ENCODE results near the gene CARS1. TPM values are rescaled to one million over a fixed set of nuclear protein-coding genes. Genes with fewer than 3 reads are reported as not detected.

Gene CARS1
- total RNA-seq, 1 donor from 2014 or later, result 59.2 TPM

- Mint-ChIP-seq H3K9me3 (no peaks in the 10 kb centered on the region), H3K27ac (ENCODE audit: unreplicated experiment) (no peak overlapping the region), H3K27me3 (ENCODE audit: low read depth) (peaks cover 6% of the 10 kb centered on the region), H3K36me3 (ENCODE audit: low read depth) (no peaks in the 10 kb centered on the region), H3K4me3 (no peak overlapping the region), H3K4me1 (no peaks in the 10 kb centered on the region)
- DNase-seq (ENCODE audit: low read depth, low spot score), result no peak
- no peak for TF ChIP-seq CTCF (conservative IDR thresholded peaks at IDR 0.05)
Observed at GRCh38 chr11:3083321-3083720, 26.1 kb upstream of the CARS1 start.

- DNase-seq (ENCODE audit: low read depth, low spot score), result no peak
- Mint-ChIP-seq H3K4me3 (no peak overlapping the region), H3K4me1 (no peaks in the 10 kb centered on the region), H3K36me3 (ENCODE audit: low read depth) (no peaks in the 10 kb centered on the region), H3K9me3 (no peaks in the 10 kb centered on the region), H3K27ac (ENCODE audit: unreplicated experiment) (no peak overlapping the region), H3K27me3 (ENCODE audit: low read depth) (peaks cover 6% of the 10 kb centered on the region)
- TF ChIP-seq CTCF (conservative IDR thresholded peaks at IDR 0.05), result no peak
Observed at GRCh38 chr11:3081386-3081751, 24.1 kb upstream of the CARS1 start.

GRCh38 chr11:3080733-3081385, 23.6 kb upstream of the CARS1 start:
- TF ChIP-seq CTCF (conservative IDR thresholded peaks at IDR 0.05), result no peak
- Mint-ChIP-seq H3K27ac (ENCODE audit: unreplicated experiment) (no peak overlapping the region), H3K4me3 (no peak overlapping the region), H3K27me3 (ENCODE audit: low read depth) (peaks cover 6% of the 10 kb centered on the region), H3K4me1 (no peaks in the 10 kb centered on the region), H3K9me3 (no peaks in the 10 kb centered on the region), H3K36me3 (ENCODE audit: low read depth) (no peaks in the 10 kb centered on the region)
- DNase-seq (ENCODE audit: low read depth, low spot score), result no peak

GRCh38 chr11:3080104-3080503, 22.9 kb upstream of the CARS1 start:
- no peak overlapping the region for H3K27ac Mint-ChIP-seq (ENCODE audit: unreplicated experiment)
- peaks cover 6% of the 10 kb centered on the region for H3K27me3 Mint-ChIP-seq (ENCODE audit: low read depth)
- H3K36me3 Mint-ChIP-seq (ENCODE audit: low read depth), result no peaks in the 10 kb centered on the region
- no peak for TF ChIP-seq CTCF (conservative IDR thresholded peaks at IDR 0.05)
- DNase-seq (ENCODE audit: low read depth, low spot score), result no peak
- no peaks in the 10 kb centered on the region for H3K4me1 Mint-ChIP-seq
- no peak overlapping the region for H3K4me3 Mint-ChIP-seq
- no peaks in the 10 kb centered on the region for H3K9me3 Mint-ChIP-seq

GRCh38 chr11:3077846-3078440, 20.7 kb upstream of the CARS1 start:
- Mint-ChIP-seq H3K27me3 (ENCODE audit: low read depth) (peaks cover 6% of the 10 kb centered on the region), H3K4me1 (peaks cover 3% of the 10 kb centered on the region), H3K4me3 (no peak overlapping the region), H3K36me3 (ENCODE audit: low read depth) (no peaks in the 10 kb centered on the region), H3K27ac (ENCODE audit: unreplicated experiment) (no peak overlapping the region), H3K9me3 (no peaks in the 10 kb centered on the region)
- TF ChIP-seq CTCF (conservative IDR thresholded peaks at IDR 0.05), result no peak
- DNase-seq (ENCODE audit: low read depth, low spot score), result no peak
